ENCODE measurements around the gene TJP1.
"Not testable (repeated sequence)": the region's sequence is repeated elsewhere in the genome, so short reads cannot be mapped to it uniquely, and the experiment has no call there.

GRCh38 chr15:29657476-29657817, 164.8 kb downstream of the TJP1 start:
- not testable (repeated sequence) for TF ChIP-seq POLR2A (IDR thresholded peaks at IDR 0.05)
- TF ChIP-seq, protein P1, sequence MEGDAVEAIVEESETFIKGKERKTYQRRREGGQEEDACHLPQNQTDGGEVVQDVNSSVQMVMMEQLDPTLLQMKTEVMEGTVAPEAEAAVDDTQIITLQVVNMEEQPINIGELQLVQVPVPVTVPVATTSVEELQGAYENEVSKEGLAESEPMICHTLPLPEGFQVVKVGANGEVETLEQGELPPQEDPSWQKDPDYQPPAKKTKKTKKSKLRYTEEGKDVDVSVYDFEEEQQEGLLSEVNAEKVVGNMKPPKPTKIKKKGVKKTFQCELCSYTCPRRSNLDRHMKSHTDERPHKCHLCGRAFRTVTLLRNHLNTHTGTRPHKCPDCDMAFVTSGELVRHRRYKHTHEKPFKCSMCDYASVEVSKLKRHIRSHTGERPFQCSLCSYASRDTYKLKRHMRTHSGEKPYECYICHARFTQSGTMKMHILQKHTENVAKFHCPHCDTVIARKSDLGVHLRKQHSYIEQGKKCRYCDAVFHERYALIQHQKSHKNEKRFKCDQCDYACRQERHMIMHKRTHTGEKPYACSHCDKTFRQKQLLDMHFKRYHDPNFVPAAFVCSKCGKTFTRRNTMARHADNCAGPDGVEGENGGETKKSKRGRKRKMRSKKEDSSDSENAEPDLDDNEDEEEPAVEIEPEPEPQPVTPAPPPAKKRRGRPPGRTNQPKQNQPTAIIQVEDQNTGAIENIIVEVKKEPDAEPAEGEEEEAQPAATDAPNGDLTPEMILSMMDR (IDR thresholded peaks at IDR 0.05 in 4 of 5, conservative IDR thresholded peaks at IDR 0.05 in 1 of 5), result not testable (repeated sequence)
